ENCODE results near the gene CD96.

GRCh38 chr3:111548756-111549155, 6.8 kb downstream of the CD96 start:
- TF ChIP-seq CTCF (IDR thresholded peaks at IDR 0.05) (no peak), ZFX (IDR thresholded peaks at IDR 0.05; ENCODE audit: borderline replicate concordance) (no peak)

Data from 22Rv1 (cell line).